Calu3 (cell line): ENCODE data around the gene XPO1. TPM values are rescaled to one million over a fixed set of nuclear protein-coding genes. Genes with fewer than 3 reads are reported as not detected.
A peak's percentile ranks its signal among the peaks of the same experiment; 100 is the strongest.

Source experiments
- BruUV-seq: library from RNA; stranded (reverse); fragments of 400-500 nt; replicated peaks from 2 replicates; lab custom pipeline; 2021; lab: Mats Ljungman, UMichigan
- CTCF ChIA-PET: fragments of 300-600 bp; sonication (Branson Sonifier 250); formaldehyde crosslinking; loops from one replicate; lab custom pipeline; 2022; ENCODE audit warnings: antibody characterized with exemption; lab: Charles Lee
- DNase-seq: peaks from one replicate; pipeline ENCODE4 v3.0.0; 2022
- H3K27ac Mint-ChIP-seq: one replicate; pipeline ENCODE4 v1.8.0; 2022; ENCODE audit warnings: mixed read lengths; ENCODE audit not compliant: unreplicated experiment
- H3K27me3 Mint-ChIP-seq: one replicate; pipeline ENCODE4 v1.8.0; 2022; ENCODE audit warnings: mixed read lengths; ENCODE audit not compliant: unreplicated experiment
- H3K36me3 Mint-ChIP-seq: one replicate; pipeline ENCODE4 v1.8.0; 2022; ENCODE audit warnings: mild to moderate bottlenecking, moderate library complexity, mixed read lengths; ENCODE audit not compliant: insufficient read depth, unreplicated experiment
- H3K4me1 Mint-ChIP-seq: one replicate; pipeline ENCODE4 v1.8.0; 2022; ENCODE audit warnings: mild to moderate bottlenecking, low read depth, mixed read lengths; ENCODE audit not compliant: unreplicated experiment
- H3K4me3 Mint-ChIP-seq: one replicate; pipeline ENCODE4 v1.8.0; 2022; ENCODE audit warnings: mild to moderate bottlenecking, low read depth, moderate library complexity, mixed read lengths; ENCODE audit not compliant: unreplicated experiment
- H3K9me3 Mint-ChIP-seq: one replicate; pipeline ENCODE4 v1.8.0; 2022; ENCODE audit warnings: low read depth, mixed read lengths; ENCODE audit not compliant: unreplicated experiment
- CTCF ChIP-seq: fragments of 200-600 bp; IDR thresholded peaks from one replicate; pipeline ENCODE4 v1.8.0; 2022; ENCODE audit warnings: antibody characterized with exemption; ENCODE audit not compliant: unreplicated experiment
- intact Hi-C: fragments of 100-400 bp; cut with micrococcal nuclease; formaldehyde crosslinking; loops from one replicate; pipeline ENCODE4 v1.10.0; 2022; ENCODE audit not compliant: unreplicated experiment
- total RNA-seq: library from RNA; stranded (reverse); gene quantifications from 2 replicates; pipeline ENCODE4 v1.2.3, GENCODE V29; 2022

The XPO1 gene
- total RNA-seq, 1 experiment from 2014 or later = 214 TPM

- H3K36me3 Mint-ChIP-seq = peaks cover 54% of the 10 kb centered on the region
- peak overlapping the region; percentile 98 for H3K27ac Mint-ChIP-seq
- CTCF ChIA-PET = interaction anchor here (0.6 to 1.3 kb wide), 4 partner anchors 41 to 1598 kb away, joined by 3 to 4 read pairs (median 4); no protein-coding TSS in a partner anchor
- no peaks in the 10 kb centered on the region for H3K27me3 Mint-ChIP-seq
- TF ChIP-seq CTCF = no peak
- H3K4me3 Mint-ChIP-seq = peak overlapping the region; percentile 86
- BruUV-seq = no TSS peak
- peaks cover 8% of the 10 kb centered on the region for H3K4me1 Mint-ChIP-seq
- H3K9me3 Mint-ChIP-seq = no peaks in the 10 kb centered on the region
- DNase-seq = peak; percentile 22
- intact Hi-C loops = loop anchor here (1.0 to 5.0 kb wide), 3 partner anchors 95 to 315 kb away; partner anchors contain the start of gene FAM161A
These were observed 743 bp downstream of the XPO1 start for GRCh38 chr2:61537277-61537949.

- peak; percentile 79 for DNase-seq
- Mint-ChIP-seq H3K4me3 (peak overlapping the region; percentile 86), H3K9me3 (no peaks in the 10 kb centered on the region), H3K27ac (peak overlapping the region; percentile 98), H3K36me3 (peaks cover 54% of the 10 kb centered on the region), H3K27me3 (no peaks in the 10 kb centered on the region), H3K4me1 (peaks cover 8% of the 10 kb centered on the region)
- no peak for TF ChIP-seq CTCF
- TSS peak; percentile 95 for BruUV-seq
- intact Hi-C loops = loop anchor here (1.0 to 5.0 kb wide), 3 partner anchors 96 to 316 kb away; partner anchors contain the start of gene FAM161A
- CTCF ChIA-PET = interaction anchor here (0.5 to 0.9 kb wide), 4 partner anchors 10 to 747 kb away, joined by 3 to 4 read pairs (median 3); no protein-coding TSS in a partner anchor
These were observed 1.4 kb downstream of the XPO1 start for GRCh38 chr2:61536572-61537276.

GRCh38 chr2:61536180-61536571, 2.0 kb downstream of the XPO1 start:
- no peaks in the 10 kb centered on the region for H3K9me3 Mint-ChIP-seq
- H3K27me3 Mint-ChIP-seq = no peaks in the 10 kb centered on the region
- H3K27ac Mint-ChIP-seq = peak overlapping the region; percentile 98
- intact Hi-C loops = loop anchor here (5.0 kb wide), 2 partner anchors 96 to 316 kb away; partner anchors contain the start of gene FAM161A
- peaks cover 59% of the 10 kb centered on the region for H3K36me3 Mint-ChIP-seq
- DNase-seq = no peak
- TSS peak; percentile 28 for BruUV-seq
- TF ChIP-seq CTCF = no peak
- CTCF ChIA-PET = interaction anchor here (0.5 to 0.8 kb wide), 2 partner anchors 10 to 133 kb away, joined by 3 read pairs; no protein-coding TSS in a partner anchor
- peaks cover 8% of the 10 kb centered on the region for H3K4me1 Mint-ChIP-seq
- peak overlapping the region; percentile 86 for H3K4me3 Mint-ChIP-seq

- BruUV-seq = no TSS peak
These were observed 2.7 kb downstream of the XPO1 start for GRCh38 chr2:61535449-61535848.

More at GRCh38 chr2:61535449-61535848, 2.7 kb downstream of the XPO1 start:
- intact Hi-C loops = loop anchor here (2.0 to 5.0 kb wide), 3 partner anchors 97 to 317 kb away; partner anchors contain the start of gene FAM161A
- H3K27me3 Mint-ChIP-seq = no peaks in the 10 kb centered on the region
- no peak for DNase-seq
- TF ChIP-seq CTCF = no peak
- H3K27ac Mint-ChIP-seq = peak overlapping the region; percentile 98
- H3K4me3 Mint-ChIP-seq = peak overlapping the region; percentile 86
- CTCF ChIA-PET = no interaction called here
- H3K9me3 Mint-ChIP-seq = no peaks in the 10 kb centered on the region
- peaks cover 65% of the 10 kb centered on the region for H3K36me3 Mint-ChIP-seq
- peaks cover 8% of the 10 kb centered on the region for H3K4me1 Mint-ChIP-seq
